HG03280 (cell line): ENCODE measurements around the gene ZNF536.

Experiments
- ATAC-seq: cut with Tn5 transposase; IDR thresholded peaks from one replicate; pipeline ENCODE4 v1.9.1; 2021; ENCODE audit warnings: mild to moderate bottlenecking, moderate library complexity; ENCODE audit not compliant: unreplicated experiment

ZNF536 gene

GRCh38 chr19:30593975-30594745 lies 222.0 kb downstream of the ZNF536 start:
- ATAC-seq: no peak

GRCh38 chr19:30596268-30596667 lies 224.1 kb downstream of the ZNF536 start:
- no peak for ATAC-seq

- ATAC-seq: no peak
These were observed 224.7 kb downstream of the ZNF536 start for GRCh38 chr19:30596813-30597399.

GRCh38 chr19:30598688-30599087 lies 226.5 kb downstream of the ZNF536 start:
- ATAC-seq: no peak

GRCh38 chr19:30602661-30603350 lies 230.6 kb downstream of the ZNF536 start:
- no peak for ATAC-seq

- no peak for ATAC-seq
These were observed 232.5 kb downstream of the ZNF536 start for GRCh38 chr19:30604657-30605056.

GRCh38 chr19:30605333-30605732 lies 233.1 kb downstream of the ZNF536 start:
- no peak for ATAC-seq

GRCh38 chr19:30606114-30607050 lies 234.2 kb downstream of the ZNF536 start:
- ATAC-seq: no peak
